DND-41 (cell line): ENCODE measurements around the gene SNX27.

ENCODE experiments used
- ATAC-seq: fragments of 200-7000 bp; cut with Tn5 transposase; 3 replicates; pipeline ENCODE4 v1.9.1; 2021; ENCODE audit warnings: low read depth; ENCODE audit not compliant: insufficient read depth
- DNase-seq: peaks from one replicate; pipeline ENCODE4 v3.0.0-alpha.2; 2020
- H2AFZ ChIP-seq: 2 replicates; pipeline ENCODE4 v1.6.0; 2012; ENCODE audit warnings: low read depth, low read length
- H3K27ac ChIP-seq: 2 replicates; pipeline ENCODE4 v1.5.1; 2012; ENCODE audit warnings: low read length, inconsistent platforms
- H3K27me3 ChIP-seq: fragments of 200-600 bp; sonication (generic); 2 replicates; pipeline ENCODE4 v1.6.0; 2012; ENCODE audit warnings: low read length, mild to moderate bottlenecking, inconsistent platforms; ENCODE audit not compliant: insufficient read depth, poor library complexity
- H3K36me3 ChIP-seq: 2 replicates; pipeline ENCODE4 v1.5.1; 2012; ENCODE audit warnings: low read length, inconsistent platforms; ENCODE audit not compliant: insufficient read depth
- H3K4me1 ChIP-seq: 2 replicates; pipeline ENCODE4 v1.5.1; 2012; ENCODE audit warnings: mild to moderate bottlenecking, low read length; ENCODE audit not compliant: insufficient read depth
- H3K4me2 ChIP-seq: 2 replicates; pipeline ENCODE4 v1.6.0; 2012; ENCODE audit warnings: mild to moderate bottlenecking, moderate library complexity, low read length, inconsistent platforms; ENCODE audit not compliant: insufficient read depth
- H3K4me3 ChIP-seq, 2 experiments: fragments of 200-600 bp in 1 of 2; shearing (Covaris generic) in 1 of 2; 2 replicates each; pipeline ENCODE4 v1.5.1; 2012 to 2016; ENCODE audit warnings: inconsistent platforms in 2 of 2, low read length in 2 of 2, mild to moderate bottlenecking in 2 of 2, low read depth in 1 of 2, moderate library complexity in 1 of 2
- H3K79me2 ChIP-seq: 2 replicates; pipeline ENCODE4 v1.6.0; 2012; ENCODE audit warnings: low read length, inconsistent platforms; ENCODE audit not compliant: insufficient read depth
- H3K9ac ChIP-seq: 2 replicates; pipeline ENCODE4 v1.6.0; 2012; ENCODE audit warnings: low read depth, mild to moderate bottlenecking, inconsistent platforms, low read length, moderate library complexity
- H3K9me3 ChIP-seq: 2 replicates; pipeline ENCODE4 v1.5.1; 2012; ENCODE audit warnings: low read length, moderate library complexity, mild to moderate bottlenecking, inconsistent platforms; ENCODE audit not compliant: insufficient read depth, severe bottlenecking
- H4K20me1 ChIP-seq: 2 replicates; pipeline ENCODE4 v1.6.0; 2012; ENCODE audit warnings: low read length; ENCODE audit not compliant: insufficient read depth
- EZH2 ChIP-seq: IDR thresholded peaks from 3 replicates; pipeline ENCODE4 v1.6.1; 2012; ENCODE audit warnings: borderline replicate concordance, low read depth, mild to moderate bottlenecking, moderate library complexity, low read length, inconsistent platforms; ENCODE audit not compliant: severe bottlenecking
- TF ChIP-seq, protein P1 (sequence below): IDR thresholded peaks from 2 replicates; pipeline ENCODE4 v1.5.1; 2012; ENCODE audit warnings: borderline replicate concordance, low read length, moderate library complexity, mild to moderate bottlenecking; ENCODE audit not compliant: poor library complexity, severe bottlenecking; ENCODE audit errors: extremely low read depth

Gene SNX27

DNA sequence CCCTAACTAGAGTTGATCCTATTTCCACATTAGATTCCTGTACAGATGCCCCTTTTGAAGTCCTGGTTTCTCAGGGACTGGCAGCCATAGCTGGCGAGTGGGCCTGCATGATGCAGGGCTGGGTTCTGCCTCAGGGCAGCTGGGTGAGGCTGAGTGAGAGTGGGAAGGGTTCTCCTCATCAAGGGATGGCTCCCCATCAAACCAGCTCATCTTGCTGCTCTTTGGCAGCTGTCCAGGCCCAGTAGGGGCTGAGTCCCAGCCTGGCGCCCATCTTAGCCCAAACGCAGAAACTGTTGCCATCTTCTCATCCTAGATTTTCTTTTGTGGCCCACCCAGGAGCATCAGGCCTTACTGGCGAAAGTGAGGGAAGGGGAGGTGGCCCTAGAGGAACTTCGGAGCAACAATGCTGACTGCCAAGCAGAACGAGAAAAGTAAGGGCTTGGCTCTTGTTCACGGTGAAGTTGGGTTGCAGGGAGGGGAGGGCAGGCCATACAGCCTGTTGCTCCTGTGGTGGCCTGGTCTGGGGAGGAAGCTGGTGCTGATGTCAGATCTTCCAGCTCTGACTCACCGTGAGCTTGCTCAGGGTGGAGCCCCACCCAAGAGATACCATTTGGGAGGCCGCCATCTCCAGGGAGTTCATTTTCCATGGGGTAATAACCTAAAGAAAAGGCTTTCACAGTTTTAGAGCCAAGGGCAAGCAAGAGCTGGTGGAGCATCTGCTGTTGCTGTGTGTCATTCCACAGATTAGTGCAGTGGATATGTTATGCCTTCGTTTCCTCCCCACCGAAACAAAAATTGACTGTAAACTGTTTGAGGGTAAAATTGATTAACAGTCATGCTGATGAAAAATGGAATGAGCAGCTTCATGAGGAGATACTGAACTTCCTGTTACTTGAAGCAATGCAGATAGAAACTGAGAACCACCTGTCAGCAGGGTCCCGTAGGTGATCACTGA lies 37.0 kb upstream of the SNX27 start:
- H3K4me2 ChIP-seq, result no peak overlapping the region
- no peak for DNase-seq
- H3K79me2 ChIP-seq, result no peaks in the 10 kb centered on the region
- no peak for ATAC-seq
- no peak overlapping the region for H3K9ac ChIP-seq
- H3K27me3 ChIP-seq, result peaks cover 4% of the 10 kb centered on the region
- no peaks in the 10 kb centered on the region for H3K9me3 ChIP-seq
- H3K4me3 ChIP-seq, result no peak overlapping the region
- no peaks in the 10 kb centered on the region for H4K20me1 ChIP-seq
- no peak for TF ChIP-seq EZH2
- TF ChIP-seq, protein P1, sequence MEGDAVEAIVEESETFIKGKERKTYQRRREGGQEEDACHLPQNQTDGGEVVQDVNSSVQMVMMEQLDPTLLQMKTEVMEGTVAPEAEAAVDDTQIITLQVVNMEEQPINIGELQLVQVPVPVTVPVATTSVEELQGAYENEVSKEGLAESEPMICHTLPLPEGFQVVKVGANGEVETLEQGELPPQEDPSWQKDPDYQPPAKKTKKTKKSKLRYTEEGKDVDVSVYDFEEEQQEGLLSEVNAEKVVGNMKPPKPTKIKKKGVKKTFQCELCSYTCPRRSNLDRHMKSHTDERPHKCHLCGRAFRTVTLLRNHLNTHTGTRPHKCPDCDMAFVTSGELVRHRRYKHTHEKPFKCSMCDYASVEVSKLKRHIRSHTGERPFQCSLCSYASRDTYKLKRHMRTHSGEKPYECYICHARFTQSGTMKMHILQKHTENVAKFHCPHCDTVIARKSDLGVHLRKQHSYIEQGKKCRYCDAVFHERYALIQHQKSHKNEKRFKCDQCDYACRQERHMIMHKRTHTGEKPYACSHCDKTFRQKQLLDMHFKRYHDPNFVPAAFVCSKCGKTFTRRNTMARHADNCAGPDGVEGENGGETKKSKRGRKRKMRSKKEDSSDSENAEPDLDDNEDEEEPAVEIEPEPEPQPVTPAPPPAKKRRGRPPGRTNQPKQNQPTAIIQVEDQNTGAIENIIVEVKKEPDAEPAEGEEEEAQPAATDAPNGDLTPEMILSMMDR, result no peak
- no peaks in the 10 kb centered on the region for H3K4me1 ChIP-seq
- H3K27ac ChIP-seq, result no peak overlapping the region
- no peaks in the 10 kb centered on the region for H3K36me3 ChIP-seq
- H2AFZ ChIP-seq, result no peak overlapping the region

- H3K4me1 ChIP-seq, result no peaks in the 10 kb centered on the region
- H3K4me3 ChIP-seq, result no peak overlapping the region
- H3K9ac ChIP-seq, result no peak overlapping the region
- no peaks in the 10 kb centered on the region for H3K9me3 ChIP-seq
- H3K4me2 ChIP-seq, result no peak overlapping the region
- no peak overlapping the region for H3K27ac ChIP-seq
- no peaks in the 10 kb centered on the region for H4K20me1 ChIP-seq
- no peak for DNase-seq
- H2AFZ ChIP-seq, result no peak overlapping the region
- no peaks in the 10 kb centered on the region for H3K79me2 ChIP-seq
- no peaks in the 10 kb centered on the region for H3K36me3 ChIP-seq
- TF ChIP-seq, protein P1, result no peak
- no peak for TF ChIP-seq EZH2
- H3K27me3 ChIP-seq, result peaks cover 7% of the 10 kb centered on the region
- no peak for ATAC-seq
Measured at GRCh38 chr1:151577173-151577572, 34.7 kb upstream of the SNX27 start.

DNA sequence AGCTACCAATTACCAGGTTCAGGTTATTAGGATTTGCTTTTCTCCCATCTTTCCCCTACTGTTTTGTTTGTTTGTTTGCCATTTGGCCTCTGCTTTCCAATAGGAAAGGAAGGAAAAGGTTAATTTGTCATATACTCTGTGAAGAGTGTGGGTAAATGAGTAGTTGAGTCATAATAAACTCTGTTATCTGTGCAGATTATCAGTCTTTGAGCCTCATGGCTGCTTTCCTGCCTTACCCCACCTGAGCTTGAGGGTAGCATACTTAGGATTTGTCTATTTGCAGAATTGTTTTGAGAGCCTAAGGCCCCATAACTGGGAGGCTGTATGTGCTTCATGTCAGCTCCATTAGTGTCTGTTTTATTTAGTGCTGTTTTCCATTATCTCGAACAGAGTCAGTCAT lies 32.9 kb upstream of the SNX27 start:
- H4K20me1 ChIP-seq, result no peaks in the 10 kb centered on the region
- H3K27ac ChIP-seq, result no peak overlapping the region
- H3K9ac ChIP-seq, result no peak overlapping the region
- no peaks in the 10 kb centered on the region for H3K36me3 ChIP-seq
- H3K9me3 ChIP-seq, result no peaks in the 10 kb centered on the region
- no peak overlapping the region for H3K4me2 ChIP-seq
- TF ChIP-seq, protein P1, result no peak
- no peak for TF ChIP-seq EZH2
- ATAC-seq (no peak), DNase-seq (no peak)
- H2AFZ ChIP-seq, result no peak overlapping the region
- H3K4me3 ChIP-seq, result no peak overlapping the region
- no peaks in the 10 kb centered on the region for H3K4me1 ChIP-seq
- no peaks in the 10 kb centered on the region for H3K79me2 ChIP-seq
- H3K27me3 ChIP-seq, result peaks cover 7% of the 10 kb centered on the region
